HG02678 (cell line): ENCODE data around the gene C4orf50.
"Not testable (repeated sequence)": the region's sequence is repeated elsewhere in the genome, so short reads cannot be mapped to it uniquely, and the experiment has no call there.

Experiments
- ATAC-seq: cut with Tn5 transposase; IDR thresholded peaks from one replicate; pipeline ENCODE4 v1.9.1; 2021; ENCODE audit warnings: mild to moderate bottlenecking, moderate library complexity; ENCODE audit not compliant: unreplicated experiment

The C4orf50 gene

GRCh38 chr4:6019316-6020263, 1.4 kb upstream of the C4orf50 start:
- ATAC-seq = no peak

DNA sequence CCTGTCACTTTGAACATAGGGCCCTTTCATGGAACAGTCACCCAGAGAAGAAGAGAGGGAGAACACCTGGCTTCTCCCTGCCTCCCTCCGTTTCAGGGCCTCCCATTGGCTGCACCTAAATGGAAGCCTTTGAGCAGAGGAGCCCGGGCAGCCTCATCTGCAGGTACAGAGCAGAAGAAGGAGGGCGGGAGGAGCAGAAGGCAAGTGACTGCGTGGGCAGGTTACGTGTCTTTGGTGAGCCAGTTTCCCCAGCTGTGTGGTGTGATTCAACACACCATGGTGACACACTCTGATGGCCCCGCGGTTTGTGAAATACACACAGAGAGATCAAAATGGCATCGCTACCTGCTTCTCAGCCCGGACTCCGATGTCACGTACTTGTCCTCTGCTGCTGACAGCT, 431 bp downstream of the C4orf50 start:
- ATAC-seq = no peak

DNA sequence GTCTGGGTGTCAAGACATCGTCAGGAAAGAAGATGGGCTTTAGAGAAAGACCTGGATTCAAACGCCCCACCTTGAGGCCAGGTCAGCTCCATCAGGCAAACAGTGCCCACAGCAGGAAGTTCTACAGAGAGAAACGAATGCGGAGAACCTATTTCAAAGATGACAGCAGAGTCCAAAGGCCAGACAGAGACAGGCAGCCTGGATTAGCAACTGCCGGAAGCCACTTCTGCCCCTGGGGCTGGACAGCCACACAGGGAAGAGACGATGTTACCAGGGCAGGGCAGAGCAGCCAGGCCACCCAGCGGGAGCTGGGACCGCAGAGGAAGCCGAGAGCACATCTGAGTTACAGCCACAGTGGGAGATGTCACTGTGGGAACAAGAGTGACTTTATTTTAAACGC, 1.2 kb downstream of the C4orf50 start:
- ATAC-seq = no peak

- ATAC-seq = no peak
These were observed 4.7 kb downstream of the C4orf50 start for GRCh38 chr4:6013564-6013963.

GRCh38 chr4:6012200-6012599, 6.0 kb downstream of the C4orf50 start:
- no peak for ATAC-seq

DNA sequence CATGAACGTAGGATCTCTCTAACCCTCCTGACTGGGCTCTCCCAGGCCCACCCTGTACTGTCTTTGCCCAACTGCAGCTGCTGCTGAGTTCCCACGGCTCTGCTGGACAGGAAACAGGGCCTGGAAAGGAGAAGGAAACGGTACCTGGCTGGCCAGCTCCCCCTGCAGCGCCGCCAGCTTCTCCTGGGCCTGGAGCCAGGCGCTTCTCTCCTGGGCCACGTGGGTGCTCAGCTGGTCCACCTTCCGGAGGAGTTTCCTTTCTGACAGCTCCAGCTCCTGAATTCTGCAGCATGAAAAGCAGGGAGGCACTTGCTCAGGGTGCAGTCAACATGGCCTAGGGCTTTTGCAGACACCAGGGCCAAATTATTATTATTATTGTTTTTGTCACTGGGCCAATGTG, 6.5 kb downstream of the C4orf50 start:
- ATAC-seq = no peak

DNA sequence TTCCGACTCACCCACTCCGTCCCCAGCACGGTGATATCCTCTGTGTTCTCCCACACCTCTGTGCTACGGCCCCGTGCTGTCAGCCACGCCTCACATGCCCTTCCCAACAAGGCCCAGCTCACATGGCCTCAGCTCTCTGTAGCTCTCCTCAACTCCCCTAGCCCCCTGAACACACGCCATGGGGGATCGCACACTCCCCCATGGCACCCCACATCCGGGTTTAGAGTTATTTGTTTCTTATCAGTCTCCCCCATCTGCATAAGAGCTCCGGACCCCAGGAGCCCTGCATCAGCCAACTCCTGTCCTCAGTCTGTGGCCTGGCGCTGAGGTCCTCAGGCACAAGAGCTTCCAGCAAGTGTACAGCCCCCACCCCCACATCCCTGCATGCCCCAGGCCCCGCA, 7.0 kb downstream of the C4orf50 start:
- no peak for ATAC-seq

- no peak for ATAC-seq
These were observed 7.4 kb downstream of the C4orf50 start for GRCh38 chr4:6010789-6011188.

DNA sequence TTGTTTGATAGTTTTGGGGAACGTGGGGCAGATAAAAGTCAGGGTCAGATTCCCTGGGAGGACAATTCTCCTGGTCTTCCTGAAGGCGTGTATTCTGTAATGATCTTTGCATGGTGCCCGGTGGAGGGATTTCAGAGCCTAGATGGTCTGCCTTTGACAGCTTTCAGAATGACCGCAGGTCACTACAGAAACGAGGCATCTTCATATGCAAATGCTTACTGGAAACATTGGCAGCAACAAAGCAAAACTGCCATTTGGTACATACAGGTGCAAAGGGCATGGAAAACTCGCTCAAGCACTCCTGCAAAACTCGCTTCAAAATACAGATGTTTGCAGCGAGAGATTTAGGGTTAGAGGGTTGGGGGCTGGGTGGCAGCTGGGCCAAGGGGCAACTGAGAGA, 8.8 kb downstream of the C4orf50 start:
- no peak for ATAC-seq

DNA sequence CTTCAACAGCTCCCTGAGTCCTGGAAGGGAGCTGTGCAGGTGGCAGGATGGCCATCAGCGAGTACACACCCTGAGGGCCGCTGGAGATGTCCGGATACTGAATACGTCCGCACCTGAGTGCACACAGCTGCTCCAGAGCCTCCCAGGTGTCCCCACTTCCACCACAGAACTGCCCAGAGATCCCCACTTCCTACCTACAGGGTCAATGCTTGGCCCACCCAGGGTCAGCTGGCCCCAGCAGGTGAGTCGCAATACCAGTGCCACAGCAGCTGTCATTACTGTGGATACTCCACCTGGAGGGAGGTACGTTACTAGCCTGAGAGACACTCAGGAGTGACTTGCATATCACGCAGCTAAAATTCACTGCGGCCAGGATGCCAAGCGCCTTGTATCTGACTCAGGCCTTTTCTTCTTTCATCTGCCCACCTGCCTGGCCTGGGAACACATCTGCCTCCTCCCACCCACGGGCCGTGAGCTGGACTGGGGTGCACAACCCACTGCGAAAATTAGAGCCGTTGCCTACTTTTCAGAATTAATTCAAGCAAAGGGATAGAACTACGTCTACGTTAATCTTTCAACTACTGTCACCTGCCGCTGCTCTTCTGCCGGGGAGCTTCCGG, 9.4 kb downstream of the C4orf50 start:
- ATAC-seq = no peak

DNA sequence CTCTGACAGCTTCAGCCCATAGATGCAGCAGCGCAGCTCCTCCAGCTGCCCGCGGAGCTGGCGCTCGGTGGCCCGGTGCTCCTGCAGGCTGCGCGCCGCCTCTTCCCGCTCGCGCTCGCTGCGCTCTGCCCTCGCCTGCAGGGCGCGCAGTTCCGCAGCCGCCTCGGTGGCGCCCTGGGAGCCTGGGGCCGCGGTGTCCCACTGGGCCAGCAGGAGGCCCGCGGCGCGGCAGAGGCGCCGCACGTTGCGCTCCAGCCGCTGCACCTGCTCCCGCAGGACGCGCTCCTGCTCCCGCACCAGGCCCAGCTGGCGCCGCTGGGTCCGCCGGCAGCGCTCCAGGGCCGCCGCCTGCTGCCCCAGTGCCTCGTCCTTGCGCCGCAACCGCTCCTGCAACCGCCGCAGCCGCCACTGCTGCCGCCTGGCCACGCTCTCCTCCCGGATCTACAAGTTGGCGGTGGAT, 10.1 kb downstream of the C4orf50 start:
- no peak for ATAC-seq

- no peak for ATAC-seq
These were observed 13.1 kb downstream of the C4orf50 start for GRCh38 chr4:6005175-6005574.

DNA sequence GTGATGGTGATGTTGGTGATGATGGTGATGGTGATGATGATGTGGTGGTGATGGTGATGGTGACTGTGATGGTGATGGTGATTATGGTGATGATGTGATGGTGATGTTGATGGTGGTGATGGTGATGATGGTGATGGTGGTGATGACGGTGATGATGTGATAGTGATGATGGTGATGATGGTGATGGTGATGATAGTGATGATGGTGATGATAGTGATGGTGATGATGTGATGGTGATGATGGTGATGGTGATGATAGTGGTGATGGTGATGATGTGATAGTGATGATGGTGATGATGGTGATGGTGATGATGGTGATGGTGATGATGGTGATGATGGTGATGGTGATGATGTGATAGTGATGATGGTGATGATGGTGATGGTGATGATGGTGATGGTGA, 14.7 kb downstream of the C4orf50 start:
- not testable (repeated sequence) for ATAC-seq

- ATAC-seq = no peak
These were observed 15.3 kb downstream of the C4orf50 start for GRCh38 chr4:6002926-6003325.

DNA sequence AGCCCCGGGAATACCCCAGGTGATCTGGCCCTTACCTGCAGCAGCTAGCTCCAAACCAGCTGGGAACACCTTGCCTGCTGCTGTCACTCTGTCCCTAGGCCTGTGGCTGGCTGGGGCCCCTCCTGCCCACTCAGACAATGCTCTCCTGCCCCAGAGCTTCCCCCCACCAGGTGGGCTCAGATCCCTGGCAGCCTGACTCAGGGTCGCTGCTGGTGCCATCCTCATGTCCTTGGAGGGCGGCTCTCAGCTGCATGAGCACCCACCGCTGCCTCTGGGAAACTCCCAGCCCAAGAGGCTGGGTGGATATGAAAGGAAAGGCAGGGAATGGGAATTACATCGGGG, 15.8 kb downstream of the C4orf50 start:
- ATAC-seq = no peak

DNA sequence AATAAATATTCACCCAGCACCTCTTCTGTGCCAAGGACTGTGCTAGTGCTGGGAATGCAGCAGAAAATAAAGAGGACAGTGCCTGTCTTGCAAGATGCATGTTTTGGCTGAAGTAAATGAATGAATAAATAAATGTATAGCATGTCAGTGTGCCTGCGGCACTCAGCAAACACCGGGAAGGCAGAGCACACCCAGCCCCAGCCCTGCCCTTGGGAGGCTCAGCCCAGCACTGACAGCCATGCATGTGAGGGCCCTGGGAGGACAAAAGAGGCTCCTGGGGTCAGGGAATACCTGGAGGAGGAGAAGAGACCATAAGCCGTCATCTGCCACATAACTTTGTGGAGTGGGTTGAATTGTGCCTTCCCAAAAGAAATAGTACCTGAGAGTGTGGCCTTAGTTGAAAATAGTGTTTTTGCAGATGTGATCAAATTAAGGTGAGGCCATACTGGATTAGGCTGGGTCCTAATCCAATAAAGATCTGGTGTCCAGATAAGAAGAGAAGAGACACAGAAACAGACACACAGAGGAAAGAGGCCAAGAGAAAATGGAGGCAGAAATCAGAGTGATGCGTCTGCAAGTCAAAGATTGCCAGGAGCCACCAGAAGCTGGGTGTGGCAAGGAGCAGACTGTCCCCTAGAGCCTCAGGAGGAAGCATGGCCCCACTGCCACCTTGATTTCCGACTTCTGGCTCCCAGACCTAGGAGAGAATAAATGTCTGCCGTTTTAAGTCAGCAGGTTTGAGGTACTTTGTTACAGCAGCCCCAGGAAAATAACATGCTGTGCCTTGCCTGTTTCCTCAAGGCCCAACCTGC, 16.3 kb downstream of the C4orf50 start:
- no peak for ATAC-seq

DNA sequence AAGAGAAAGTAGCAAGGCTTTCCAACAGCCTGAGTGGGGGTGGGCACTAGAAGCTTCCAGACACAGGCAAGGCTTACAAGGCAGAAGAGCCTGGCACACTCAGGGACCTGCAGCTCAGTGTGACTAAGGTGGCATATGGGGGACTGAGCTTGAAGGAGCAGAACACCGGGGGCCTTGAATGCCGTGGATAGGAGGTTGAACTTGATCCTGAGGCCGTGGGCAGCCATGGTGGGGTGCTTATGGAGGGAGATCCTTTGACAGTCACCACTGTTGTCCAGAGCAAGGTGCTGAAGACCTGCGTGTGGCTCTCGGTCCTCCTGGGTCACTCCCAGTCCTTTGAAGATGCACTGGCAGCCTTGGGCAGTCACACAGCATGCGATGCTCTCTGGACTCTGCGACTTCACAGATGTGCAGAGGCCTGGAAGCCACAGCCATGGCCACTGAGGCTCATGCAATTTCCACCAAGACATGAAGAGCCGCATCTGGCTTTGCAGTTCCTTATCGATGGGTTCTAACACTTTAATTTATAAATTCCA, 18.3 kb downstream of the C4orf50 start:
- no peak for ATAC-seq

DNA sequence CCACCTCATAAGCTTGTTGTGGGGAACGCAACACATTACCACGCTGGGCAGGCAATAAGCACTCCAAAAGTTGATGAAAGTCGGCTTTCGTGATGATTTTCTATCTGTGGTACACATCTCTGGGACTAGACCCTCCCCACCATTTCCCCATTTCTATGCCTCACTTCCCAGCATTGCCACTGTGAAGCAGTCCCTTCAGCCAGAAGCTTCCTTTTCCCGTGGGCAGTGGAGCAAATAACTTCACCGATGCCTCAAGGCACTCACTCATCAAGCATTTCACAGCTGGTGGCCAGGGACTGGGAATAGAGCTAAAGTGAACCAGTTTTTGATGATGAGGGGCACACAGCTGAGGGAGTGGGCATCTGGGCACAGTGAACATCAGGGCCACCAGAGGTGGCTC, 18.9 kb downstream of the C4orf50 start:
- ATAC-seq = no peak

- peak; percentile 78 for ATAC-seq
These were observed 19.8 kb downstream of the C4orf50 start for GRCh38 chr4:5998333-5998936.

DNA sequence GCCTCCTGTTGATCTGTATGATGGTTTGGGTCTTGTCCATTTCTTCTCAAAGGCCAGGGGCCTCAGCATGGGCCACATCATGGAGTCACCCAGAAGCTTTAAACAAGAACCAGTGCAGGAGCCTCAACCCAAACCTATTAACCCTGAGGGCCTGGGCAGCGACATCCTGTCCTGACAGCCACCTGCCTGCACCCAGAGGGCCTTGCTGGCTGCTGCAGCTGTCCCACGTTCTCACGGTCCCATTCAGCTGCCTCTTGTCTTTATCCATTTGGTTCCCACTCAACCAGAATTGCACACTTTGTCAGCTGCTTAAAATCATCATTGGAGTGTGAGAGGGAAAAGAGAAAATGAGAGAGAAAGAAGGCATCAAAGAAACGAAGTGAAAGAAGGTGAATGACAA, 21.6 kb downstream of the C4orf50 start:
- no peak for ATAC-seq
